Omental fat pad (tissue), 4 donors: ENCODE measurements around the gene PDE4D. TPM values are rescaled to one million over a fixed set of nuclear protein-coding genes. Genes with fewer than 3 reads are reported as not detected.

ENCODE experiments used
- ATAC-seq: fragments of 150-250 bp; one replicate; pipeline ENCODE4 v1.9.1; 2016; ENCODE audit warnings: mild to moderate bottlenecking, moderate library complexity; ENCODE audit not compliant: low FRiP score
- DNase-seq: peaks from one replicate; pipeline ENCODE4 v3.0.0-alpha.2; 2019; ENCODE audit warnings: low spot score
- CTCF ChIP-seq, 3 donors: fragments of 450-650 bp; IDR thresholded peaks; one replicate each; pipeline ENCODE4 v1.5.1; 2016 to 2017; ENCODE audit warnings: antibody characterized with exemption in 3 of 3, mild to moderate bottlenecking in 3 of 3, moderate library complexity in 2 of 3
- total RNA-seq, 4 donors: library from RNA; depleted of rRNA; stranded (reverse); fragments of >200 nt; gene quantifications; one replicate each; pipeline ENCODE4 v1.1.0, GENCODE V29; 2016

PDE4D gene
- total RNA-seq, 4 donors from 2014 or later, result 32.5 to 94.8 (median 43.2) TPM

GRCh38 chr5:59559847-59560246 is 333.7 kb downstream of the PDE4D start:
- DNase-seq (no peak), ATAC-seq (no peak)
- no peak for TF ChIP-seq CTCF (IDR thresholded peaks at IDR 0.05)

- no peak for DNase-seq
- ATAC-seq, result no peak
- no peak for TF ChIP-seq CTCF (IDR thresholded peaks at IDR 0.05)
These were observed 334.2 kb downstream of the PDE4D start for GRCh38 chr5:59559323-59559722.

- no peak for TF ChIP-seq CTCF (IDR thresholded peaks at IDR 0.05)
- ATAC-seq, result no peak
- DNase-seq, result no peak
These were observed 335.0 kb downstream of the PDE4D start for GRCh38 chr5:59558501-59558900.

- TF ChIP-seq CTCF (IDR thresholded peaks at IDR 0.05), result no peak
- no peak for ATAC-seq
- DNase-seq, result no peak
These were observed 336.0 kb downstream of the PDE4D start for GRCh38 chr5:59557572-59557971.

- no peak for ATAC-seq
- no peak for TF ChIP-seq CTCF (IDR thresholded peaks at IDR 0.05)
These were observed 337.9 kb downstream of the PDE4D start for GRCh38 chr5:59555596-59555995.

GRCh38 chr5:59554501-59554900 is 339.0 kb downstream of the PDE4D start:
- TF ChIP-seq CTCF (IDR thresholded peaks at IDR 0.05), result no peak
- no peak for DNase-seq
- ATAC-seq, result no peak

More at GRCh38 chr5:59555596-59555995, 337.9 kb downstream of the PDE4D start:
- no peak for DNase-seq

- DNase-seq, result no peak
- ATAC-seq, result no peak
- no peak for TF ChIP-seq CTCF (IDR thresholded peaks at IDR 0.05)
These were observed 339.5 kb downstream of the PDE4D start for GRCh38 chr5:59553992-59554391.
